Astrocyte (in vitro differentiated cells and primary cell): Measurements from ENCODE around the gene LRWD1. TPM values are rescaled to one million over a fixed set of nuclear protein-coding genes. Genes with fewer than 3 reads are reported as not detected.
"Not testable (repeated sequence)": the region's sequence is repeated elsewhere in the genome, so short reads cannot be mapped to it uniquely, and the experiment has no call there.

ENCODE experiments used
- DNase-seq: peaks from one replicate; pipeline ENCODE4 v3.0.0-alpha.2; 2010; ENCODE audit warnings: low read depth
- FAIRE-seq: peaks from 2 replicates; lab custom pipeline; 2011; peaks lifted over from hg19 to GRCh38; lab: Jason Lieb, UNC
- H2AFZ ChIP-seq: 2 replicates; pipeline ENCODE4 v1.6.0; 2012; ENCODE audit warnings: low read depth, low read length, inconsistent platforms
- H3K27ac ChIP-seq: 2 replicates; pipeline ENCODE4 v1.5.1; 2011; ENCODE audit warnings: low read depth, low read length, inconsistent platforms
- H3K27me3 ChIP-seq: 2 replicates; pipeline ENCODE4 v1.6.0; 2011; ENCODE audit warnings: low read length, inconsistent platforms; ENCODE audit not compliant: insufficient read depth
- H3K36me3 ChIP-seq: 2 replicates; pipeline ENCODE4 v1.5.1; 2011; ENCODE audit warnings: low read length, inconsistent platforms; ENCODE audit not compliant: insufficient read depth
- H3K4me1 ChIP-seq: 2 replicates; pipeline ENCODE4 v1.5.1; 2011; ENCODE audit warnings: low read length, inconsistent platforms; ENCODE audit not compliant: insufficient read depth
- H3K4me2 ChIP-seq: 2 replicates; pipeline ENCODE4 v1.6.0; 2012; ENCODE audit warnings: low read length, inconsistent platforms
- H3K4me3 ChIP-seq: 2 replicates; pipeline ENCODE4 v1.5.1; 2011; ENCODE audit warnings: low read depth, mild to moderate bottlenecking, low read length, inconsistent platforms; ENCODE audit not compliant: insufficient read depth
- H3K79me2 ChIP-seq: 2 replicates; pipeline ENCODE4 v1.6.0; 2012; ENCODE audit warnings: mild to moderate bottlenecking, low read length, inconsistent platforms; ENCODE audit not compliant: insufficient read depth
- H3K9ac ChIP-seq: 2 replicates; pipeline ENCODE4 v1.6.0; 2012; ENCODE audit warnings: mild to moderate bottlenecking, low read length, inconsistent platforms
- H3K9me3 ChIP-seq: 2 replicates; pipeline ENCODE4 v1.5.1; 2012; ENCODE audit warnings: low read depth, mild to moderate bottlenecking, low read length, inconsistent platforms; ENCODE audit not compliant: insufficient read depth
- H4K20me1 ChIP-seq: 2 replicates; pipeline ENCODE4 v1.6.0; 2012; ENCODE audit warnings: low read length, inconsistent platforms; ENCODE audit not compliant: insufficient read depth
- H3K27ac Mint-ChIP-seq: one replicate; pipeline ENCODE4 v1.8.0; 2021; ENCODE audit warnings: mild to moderate bottlenecking, mixed read lengths; ENCODE audit not compliant: unreplicated experiment
- H3K27me3 Mint-ChIP-seq: one replicate; pipeline ENCODE4 v1.8.0; 2021; ENCODE audit warnings: low read depth, mixed read lengths; ENCODE audit not compliant: unreplicated experiment
- H3K36me3 Mint-ChIP-seq: one replicate; pipeline ENCODE4 v1.8.0; 2021; ENCODE audit warnings: low read depth, mixed read lengths; ENCODE audit not compliant: unreplicated experiment
- H3K4me1 Mint-ChIP-seq: one replicate; pipeline ENCODE4 v1.8.0; 2021; ENCODE audit warnings: low read depth, mixed read lengths; ENCODE audit not compliant: unreplicated experiment
- H3K4me3 Mint-ChIP-seq: one replicate; pipeline ENCODE4 v1.8.0; 2021; ENCODE audit warnings: mild to moderate bottlenecking, moderate library complexity, mixed read lengths; ENCODE audit not compliant: unreplicated experiment
- H3K9me3 Mint-ChIP-seq: one replicate; pipeline ENCODE4 v1.8.0; 2021; ENCODE audit warnings: mild to moderate bottlenecking, mixed read lengths; ENCODE audit not compliant: unreplicated experiment
- total RNA-seq: library from RNA; stranded (reverse); gene quantifications from 2 replicates; pipeline ENCODE4 v1.2.1, GENCODE V29; 2021
- TF ChIP-seq, protein P1 (sequence below): IDR thresholded peaks from 2 replicates; pipeline ENCODE4 v1.5.1; 2011; ENCODE audit warnings: low read depth, mild to moderate bottlenecking, inconsistent platforms, low read length, moderate library complexity; ENCODE audit not compliant: insufficient read depth

Gene LRWD1
- total RNA-seq, 1 donor from 2014 or later = 26.2 TPM

DNA sequence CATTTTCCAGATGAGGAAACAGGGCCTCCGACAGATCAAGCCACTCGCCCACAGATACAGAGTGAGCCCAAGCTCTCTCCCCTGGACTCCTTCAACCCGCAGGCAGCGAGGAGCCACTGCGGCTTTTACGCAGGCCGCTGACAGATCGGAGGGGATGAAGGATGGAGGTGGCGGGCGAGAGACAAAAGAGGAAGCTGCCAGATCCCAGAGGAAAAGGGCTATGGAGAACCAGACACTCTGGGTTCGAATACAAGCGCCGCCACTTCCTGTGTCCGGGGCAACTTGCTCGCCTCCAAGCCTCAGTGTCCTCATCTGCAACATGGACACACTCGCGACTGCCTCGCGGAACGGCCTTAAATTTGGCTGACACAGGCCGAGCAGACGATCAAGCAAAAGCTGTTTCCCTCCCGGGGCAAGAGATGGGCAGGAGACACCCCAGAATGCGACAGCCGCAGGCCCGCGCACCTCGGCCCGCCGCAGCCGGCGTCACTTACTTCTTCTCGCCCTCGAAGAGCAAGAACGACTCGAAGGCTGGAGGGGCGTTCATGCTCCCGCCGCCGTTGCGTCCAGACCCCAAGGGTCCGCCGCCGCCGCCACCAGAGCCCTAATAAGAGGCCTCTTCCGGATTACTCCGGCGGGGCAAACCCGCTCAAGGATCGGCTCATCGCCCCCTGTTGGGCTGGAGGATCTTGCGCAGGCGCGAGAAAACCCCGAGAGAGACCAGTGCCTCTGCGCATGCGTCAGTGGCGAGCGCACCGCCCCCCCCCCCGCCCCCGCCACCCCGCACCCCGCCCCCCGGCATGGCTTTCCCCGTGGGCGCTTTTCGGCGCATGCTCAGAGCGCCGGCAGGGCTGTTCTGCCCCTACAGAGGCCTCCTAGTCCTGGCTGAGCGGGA, 13.8 kb downstream of the LRWD1 start, which contains the start of gene POLR2J:
Gene POLR2J, minus strand, starts transcription at position 609 of the 895 bp plus-strand sequence. Its CDS starts 62 bp downstream, at position 547.
- Histone ChIP-seq H3K4me2 (peak within 1 kb of the TSS; percentile 52), H3K9ac (peak within 1 kb of the TSS; percentile 46), H3K4me3 (peak within 1 kb of the TSS; percentile 28)
- H3K36me3 Mint-ChIP-seq, H4K20me1 ChIP-seq, H3K4me1 ChIP-seq, H3K9me3 Mint-ChIP-seq, H3K36me3 ChIP-seq, H3K27ac ChIP-seq, H3K4me1 Mint-ChIP-seq, H2AFZ ChIP-seq, H3K27me3 ChIP-seq, H3K79me2 ChIP-seq, H3K9me3 ChIP-seq, H3K27me3 Mint-ChIP-seq, FAIRE-seq: not testable (repeated sequence)
- DNase-seq = peak; percentile 27
- peak within 1 kb of the TSS; percentile 86 for H3K4me3 Mint-ChIP-seq
- peak within 1 kb of the TSS; percentile 80 for H3K27ac Mint-ChIP-seq

GRCh38 chr7:102479209-102479584, 14.4 kb downstream of the LRWD1 start:
- H3K36me3 Mint-ChIP-seq, H3K27me3 Mint-ChIP-seq, H2AFZ ChIP-seq, H3K9me3 Mint-ChIP-seq, H3K4me1 Mint-ChIP-seq, H3K27ac ChIP-seq, H3K36me3 ChIP-seq, H3K4me3 ChIP-seq, H3K79me2 ChIP-seq, H3K9me3 ChIP-seq, H3K27me3 ChIP-seq, DNase-seq, H3K27ac Mint-ChIP-seq, H4K20me1 ChIP-seq, H3K4me2 ChIP-seq, FAIRE-seq, H3K4me3 Mint-ChIP-seq, H3K4me1 ChIP-seq, H3K9ac ChIP-seq: not testable (repeated sequence)

DNA sequence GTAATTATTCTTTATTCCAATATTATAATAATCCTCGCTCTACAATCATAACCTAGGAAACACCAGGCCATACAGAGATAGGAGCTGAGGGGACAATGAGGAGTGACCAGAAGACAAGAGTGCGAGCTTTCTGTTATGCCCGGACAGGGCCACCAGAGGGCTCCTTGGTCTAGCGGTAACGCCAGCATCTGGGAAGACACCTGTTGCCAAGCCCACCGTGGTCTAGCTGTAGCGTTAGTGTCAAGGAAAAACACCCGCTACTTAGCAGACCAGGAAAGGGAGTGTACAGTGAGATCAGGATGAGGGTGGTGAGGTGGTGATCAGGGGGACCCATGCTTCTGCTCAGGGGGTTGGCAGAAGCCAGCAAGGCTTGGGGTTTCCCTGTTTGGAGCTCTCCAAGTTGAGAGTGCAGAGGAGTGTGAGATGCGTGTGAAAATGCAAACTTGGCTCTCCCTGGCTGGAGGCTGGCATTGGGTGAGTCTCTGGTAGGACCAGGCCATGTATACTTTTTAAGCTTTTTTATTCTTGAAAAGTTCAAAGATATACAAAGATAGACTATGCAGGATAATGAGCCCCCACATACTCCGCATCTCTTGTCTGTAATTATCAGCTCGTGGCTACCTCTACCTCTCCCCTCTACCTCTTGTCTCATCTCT, 15.3 kb downstream of the LRWD1 start:
- H3K4me3 ChIP-seq, H3K27me3 ChIP-seq, H3K4me1 Mint-ChIP-seq, H2AFZ ChIP-seq, H3K36me3 ChIP-seq, H3K27ac ChIP-seq, H3K9me3 ChIP-seq, H3K27ac Mint-ChIP-seq, H3K79me2 ChIP-seq, H3K4me2 ChIP-seq, H3K4me3 Mint-ChIP-seq, DNase-seq, H4K20me1 ChIP-seq, H3K4me1 ChIP-seq, H3K27me3 Mint-ChIP-seq, FAIRE-seq, H3K36me3 Mint-ChIP-seq, H3K9me3 Mint-ChIP-seq, H3K9ac ChIP-seq: not testable (repeated sequence)
- TF ChIP-seq, protein P1, sequence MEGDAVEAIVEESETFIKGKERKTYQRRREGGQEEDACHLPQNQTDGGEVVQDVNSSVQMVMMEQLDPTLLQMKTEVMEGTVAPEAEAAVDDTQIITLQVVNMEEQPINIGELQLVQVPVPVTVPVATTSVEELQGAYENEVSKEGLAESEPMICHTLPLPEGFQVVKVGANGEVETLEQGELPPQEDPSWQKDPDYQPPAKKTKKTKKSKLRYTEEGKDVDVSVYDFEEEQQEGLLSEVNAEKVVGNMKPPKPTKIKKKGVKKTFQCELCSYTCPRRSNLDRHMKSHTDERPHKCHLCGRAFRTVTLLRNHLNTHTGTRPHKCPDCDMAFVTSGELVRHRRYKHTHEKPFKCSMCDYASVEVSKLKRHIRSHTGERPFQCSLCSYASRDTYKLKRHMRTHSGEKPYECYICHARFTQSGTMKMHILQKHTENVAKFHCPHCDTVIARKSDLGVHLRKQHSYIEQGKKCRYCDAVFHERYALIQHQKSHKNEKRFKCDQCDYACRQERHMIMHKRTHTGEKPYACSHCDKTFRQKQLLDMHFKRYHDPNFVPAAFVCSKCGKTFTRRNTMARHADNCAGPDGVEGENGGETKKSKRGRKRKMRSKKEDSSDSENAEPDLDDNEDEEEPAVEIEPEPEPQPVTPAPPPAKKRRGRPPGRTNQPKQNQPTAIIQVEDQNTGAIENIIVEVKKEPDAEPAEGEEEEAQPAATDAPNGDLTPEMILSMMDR = peak; percentile 30

- H3K27me3 Mint-ChIP-seq, DNase-seq, H3K27ac ChIP-seq, H3K4me1 ChIP-seq, H3K4me3 Mint-ChIP-seq, H3K9ac ChIP-seq, H3K9me3 ChIP-seq, H2AFZ ChIP-seq, H3K27ac Mint-ChIP-seq, H3K36me3 ChIP-seq, FAIRE-seq, H3K27me3 ChIP-seq, H3K36me3 Mint-ChIP-seq, H4K20me1 ChIP-seq, H3K4me1 Mint-ChIP-seq, H3K79me2 ChIP-seq, H3K4me3 ChIP-seq, H3K4me2 ChIP-seq, H3K9me3 Mint-ChIP-seq: not testable (repeated sequence)
Observed at GRCh38 chr7:102481962-102482361, 17.2 kb downstream of the LRWD1 start.

DNA sequence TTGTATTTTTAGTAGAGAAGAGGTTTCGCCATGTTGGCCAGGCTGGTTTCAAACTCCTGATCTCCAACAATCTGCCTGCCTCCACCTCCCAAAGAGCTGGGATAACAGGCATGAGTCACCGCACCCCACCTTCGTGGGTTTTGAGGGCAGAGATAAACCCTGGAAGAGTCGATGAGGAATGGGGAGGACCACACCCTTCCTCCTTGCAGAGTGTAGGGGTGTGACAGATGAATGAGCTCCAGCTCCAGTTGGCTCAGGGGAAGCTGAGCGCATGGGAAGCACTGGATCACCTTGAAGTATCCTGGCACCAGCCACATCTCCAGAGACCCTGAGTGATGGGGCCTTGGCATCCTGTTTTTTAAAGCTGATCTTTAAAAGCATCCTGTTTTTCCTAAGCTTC, 19.5 kb downstream of the LRWD1 start:
- H3K27ac ChIP-seq, H3K4me2 ChIP-seq, H3K27me3 ChIP-seq, H4K20me1 ChIP-seq, H3K4me3 ChIP-seq, H3K4me1 Mint-ChIP-seq, H3K27ac Mint-ChIP-seq, H2AFZ ChIP-seq, DNase-seq, H3K36me3 ChIP-seq, FAIRE-seq, H3K9me3 ChIP-seq, H3K9me3 Mint-ChIP-seq, H3K27me3 Mint-ChIP-seq, H3K36me3 Mint-ChIP-seq, H3K79me2 ChIP-seq, H3K9ac ChIP-seq, H3K4me1 ChIP-seq, H3K4me3 Mint-ChIP-seq: not testable (repeated sequence)
